ENCODE measurements around the gene ZBTB22. TPM values are rescaled to one million over a fixed set of nuclear protein-coding genes. Genes with fewer than 3 reads are reported as not detected.
A peak's percentile ranks its signal among the peaks of the same experiment; 100 is the strongest.
"Not testable (repeated sequence)": the region's sequence is repeated elsewhere in the genome, so short reads cannot be mapped to it uniquely, and the experiment has no call there.

The ZBTB22 gene
- total RNA-seq, 1 donor from 2014 or later = 28.4 TPM

DNA sequence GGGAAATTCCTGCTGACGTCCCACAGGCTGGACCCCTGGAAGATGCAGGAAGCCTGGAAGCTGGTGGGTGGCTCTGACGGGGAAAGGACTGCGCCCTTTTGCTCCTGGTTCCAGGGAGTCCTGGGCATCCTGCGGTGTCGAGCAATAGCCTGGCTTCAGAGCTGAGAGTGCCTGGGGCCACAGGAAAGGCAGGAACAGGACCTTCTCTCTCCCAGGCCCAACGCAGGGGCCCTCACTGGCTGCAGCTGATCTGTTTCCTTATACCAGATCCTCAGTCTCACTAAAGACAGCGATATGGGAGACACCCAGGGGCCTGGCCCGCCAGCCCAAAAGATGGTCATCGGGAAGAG, 39.2 kb downstream of the ZBTB22 start:
- DNase-seq = no peak

DNA sequence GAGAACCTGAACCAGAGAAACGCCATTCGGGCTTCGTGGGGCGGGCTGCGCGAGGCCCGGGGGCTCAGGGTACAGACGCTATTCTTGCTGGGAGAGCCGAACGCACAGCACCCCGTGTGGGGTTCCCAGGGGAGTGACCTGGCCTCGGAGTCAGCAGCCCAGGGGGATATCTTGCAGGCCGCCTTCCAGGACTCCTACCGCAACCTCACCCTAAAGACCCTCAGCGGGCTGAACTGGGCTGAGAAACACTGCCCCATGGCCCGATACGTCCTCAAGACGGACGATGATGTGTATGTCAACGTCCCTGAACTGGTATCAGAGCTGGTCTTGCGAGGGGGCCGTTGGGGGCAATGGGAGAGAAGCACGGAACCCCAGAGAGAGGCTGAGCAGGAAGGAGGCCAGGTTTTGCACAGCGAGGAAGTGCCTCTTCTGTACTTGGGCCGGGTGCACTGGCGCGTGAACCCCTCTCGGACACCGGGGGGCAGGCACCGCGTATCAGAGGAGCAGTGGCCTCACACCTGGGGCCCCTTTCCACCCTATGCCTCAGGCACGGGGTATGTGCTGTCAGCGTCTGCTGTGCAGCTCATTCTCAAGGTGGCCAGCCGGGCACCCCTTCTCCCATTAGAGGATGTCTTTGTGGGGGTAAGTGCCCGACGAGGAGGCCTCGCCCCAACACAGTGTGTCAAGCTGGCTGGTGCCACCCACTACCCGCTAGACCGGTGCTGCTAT, 39.7 kb downstream of the ZBTB22 start:
- no peak for DNase-seq

DNA sequence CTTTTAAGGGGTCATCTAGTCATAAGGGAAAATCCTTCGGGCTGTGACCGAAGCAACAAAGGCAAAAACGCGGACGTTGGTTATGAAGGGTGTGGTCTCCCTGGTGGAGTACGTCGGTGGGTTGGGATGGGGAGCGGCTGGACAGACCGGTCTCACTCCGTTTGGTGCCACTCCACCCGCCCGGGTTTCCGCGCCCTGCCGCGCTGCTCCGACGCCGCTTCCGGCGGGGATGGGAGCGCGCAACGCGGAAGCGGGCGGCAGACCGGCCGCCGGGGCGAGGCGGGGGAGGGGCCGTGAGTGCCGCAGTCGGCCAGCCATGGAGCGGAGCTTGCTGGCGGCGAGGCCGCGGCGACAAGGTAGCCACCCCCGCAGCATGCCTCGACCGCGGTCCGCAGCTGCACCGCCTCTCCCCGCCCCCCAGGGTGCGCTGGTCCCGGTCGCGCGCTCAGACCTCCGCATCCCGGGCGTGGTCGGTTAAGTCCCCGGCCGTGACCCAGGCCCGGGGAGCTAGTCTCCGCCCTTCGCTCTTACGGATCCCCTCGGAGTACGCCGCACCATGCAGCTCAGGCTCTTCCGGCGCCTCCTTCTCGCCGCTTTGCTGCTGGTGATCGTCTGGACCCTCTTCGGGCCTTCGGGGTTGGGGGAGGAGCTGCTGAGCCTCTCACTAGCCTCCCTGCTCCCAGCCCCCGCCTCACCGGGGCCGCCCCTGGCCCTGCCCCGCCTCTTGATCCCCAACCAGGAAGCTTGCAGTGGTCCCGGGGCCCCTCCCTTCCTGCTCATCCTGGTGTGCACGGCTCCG, 40.5 kb downstream of the ZBTB22 start, which contains the start of gene B3GALT4:
B3GALT4 (plus strand) TSS at position 260 of the 799 bp plus-strand sequence; CDS start at position 557, 297 bp downstream.
- peak; percentile 62 for DNase-seq

DNA sequence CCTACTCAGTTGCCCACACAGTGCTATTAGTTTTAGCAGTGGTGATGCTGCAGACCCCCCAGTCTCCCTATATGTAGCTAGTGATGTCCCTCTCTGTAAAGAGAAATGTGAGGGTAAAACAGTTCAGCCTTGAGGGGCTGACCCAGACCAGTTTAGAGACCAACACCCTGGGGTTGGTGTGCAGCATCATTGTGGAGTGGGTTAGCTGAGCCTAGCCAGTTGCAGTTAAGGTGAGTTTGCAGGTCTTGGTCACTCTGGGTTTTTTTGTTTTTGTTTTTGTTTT, 41.0 kb downstream of the ZBTB22 start:
- DNase-seq = no peak

DNA sequence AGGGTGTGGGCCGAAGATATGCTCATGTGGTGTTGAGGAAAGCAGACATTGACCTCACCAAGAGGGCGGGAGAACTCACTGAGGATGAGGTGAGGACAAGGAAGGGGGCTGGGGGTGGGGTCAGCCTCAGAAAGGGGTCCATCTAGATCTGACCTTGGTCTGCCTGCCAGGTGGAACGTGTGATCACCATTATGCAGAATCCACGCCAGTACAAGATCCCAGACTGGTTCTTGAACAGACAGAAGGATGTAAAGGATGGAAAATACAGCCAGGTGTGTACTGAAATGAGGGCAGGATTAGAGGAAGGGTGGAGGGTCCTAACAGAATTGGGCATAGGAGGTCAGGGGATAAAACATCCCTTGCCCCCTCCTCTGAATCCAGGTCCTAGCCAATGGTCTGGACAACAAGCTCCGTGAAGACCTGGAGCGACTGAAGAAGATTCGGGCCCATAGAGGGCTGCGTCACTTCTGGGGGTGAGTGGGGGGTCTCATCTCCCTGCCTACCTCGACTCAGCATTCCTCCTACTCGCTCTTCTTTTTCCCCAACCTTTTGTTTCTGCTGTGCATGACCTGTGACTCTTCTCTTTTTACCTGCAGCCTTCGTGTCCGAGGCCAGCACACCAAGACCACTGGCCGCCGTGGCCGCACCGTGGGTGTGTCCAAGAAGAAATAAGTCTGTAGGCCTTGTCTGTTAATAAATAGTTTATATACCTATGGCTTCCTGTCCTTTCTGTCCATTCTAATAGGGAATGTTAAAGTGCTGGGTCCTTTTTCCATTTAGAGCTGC, 41.6 kb downstream of the ZBTB22 start:
- not testable (repeated sequence) for DNase-seq

DNA sequence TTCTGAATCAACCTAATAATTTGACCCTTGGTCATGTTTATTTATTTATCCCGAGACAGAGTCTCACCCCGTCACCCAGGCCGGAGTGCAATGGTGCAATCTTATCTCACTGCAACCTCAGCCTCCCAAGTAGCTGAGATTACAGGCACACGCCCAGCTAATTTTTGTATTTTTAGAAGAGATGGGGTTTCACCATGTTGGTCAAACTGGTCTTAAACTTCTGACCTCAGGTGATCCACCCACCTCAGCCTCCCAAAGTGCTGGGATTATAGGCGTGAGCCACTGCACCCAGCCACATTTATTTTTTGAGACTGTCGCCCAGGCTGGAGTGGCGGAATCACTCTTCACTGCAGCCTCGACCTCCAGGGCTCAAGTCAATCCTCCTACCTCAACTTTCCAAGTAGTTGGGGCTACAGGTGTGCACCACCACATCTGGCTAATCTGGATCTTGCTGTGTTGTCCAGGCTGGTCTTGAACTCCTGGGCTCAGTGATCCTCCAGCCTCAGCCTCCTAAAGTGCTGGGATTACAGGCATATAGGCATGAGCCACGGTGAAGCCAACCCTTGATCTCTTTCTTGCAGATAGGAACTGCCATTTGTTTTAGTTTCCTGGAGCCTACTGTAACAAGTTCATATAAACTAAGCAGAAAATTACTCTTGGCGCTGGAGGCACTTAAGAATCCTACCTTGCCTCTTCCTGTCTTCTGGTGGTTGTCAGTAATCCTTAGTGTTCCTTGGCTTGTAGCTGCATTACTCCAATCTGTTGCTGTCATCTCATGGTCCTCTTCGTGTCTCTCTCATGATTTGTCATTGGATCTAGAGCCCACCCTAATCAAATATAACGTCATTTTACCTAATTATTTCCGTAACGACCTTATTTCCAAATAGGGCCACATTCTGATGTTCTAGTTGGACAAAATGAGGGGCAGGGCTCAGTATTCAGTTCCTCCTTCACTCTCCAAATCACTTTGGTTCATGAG, 43.3 kb downstream of the ZBTB22 start:
- DNase-seq = no peak

DNA sequence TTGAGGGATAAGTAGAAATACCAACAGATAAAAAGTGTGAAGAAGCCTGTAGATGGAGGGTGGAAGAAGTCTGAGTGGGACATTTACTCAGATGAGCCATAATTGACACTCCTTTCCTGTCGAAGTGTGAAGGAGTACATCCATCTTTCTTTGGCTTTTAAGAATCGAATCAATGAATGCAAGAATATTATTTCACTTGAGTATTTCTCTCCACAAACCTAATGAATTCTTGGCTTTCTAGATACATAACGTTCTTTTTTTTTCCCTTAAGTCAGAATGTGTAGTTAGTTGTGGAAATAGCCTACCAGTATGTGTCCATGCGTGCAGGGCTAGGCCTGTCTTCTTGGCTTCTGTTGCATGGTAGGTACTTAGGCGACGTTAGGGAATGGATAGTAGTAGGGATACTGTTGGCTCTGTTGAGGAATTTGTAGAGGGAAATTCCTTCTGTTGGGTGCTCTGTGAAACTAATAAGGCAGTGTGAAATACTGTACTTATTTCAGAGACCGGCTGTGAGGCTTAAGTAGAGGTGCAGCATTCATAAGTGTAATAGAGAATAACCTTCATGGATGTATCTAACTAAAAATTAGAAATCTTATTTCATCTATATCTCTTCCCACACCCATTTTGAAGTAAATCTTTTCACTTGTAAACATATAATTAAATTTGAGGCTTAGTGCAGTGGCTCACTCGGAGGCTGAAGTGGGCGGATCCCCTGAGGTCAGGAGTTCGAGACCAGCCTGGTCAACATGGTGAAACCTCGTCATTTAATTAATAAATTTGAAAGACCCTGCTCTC, 44.2 kb downstream of the ZBTB22 start:
- DNase-seq = no peak

DNA sequence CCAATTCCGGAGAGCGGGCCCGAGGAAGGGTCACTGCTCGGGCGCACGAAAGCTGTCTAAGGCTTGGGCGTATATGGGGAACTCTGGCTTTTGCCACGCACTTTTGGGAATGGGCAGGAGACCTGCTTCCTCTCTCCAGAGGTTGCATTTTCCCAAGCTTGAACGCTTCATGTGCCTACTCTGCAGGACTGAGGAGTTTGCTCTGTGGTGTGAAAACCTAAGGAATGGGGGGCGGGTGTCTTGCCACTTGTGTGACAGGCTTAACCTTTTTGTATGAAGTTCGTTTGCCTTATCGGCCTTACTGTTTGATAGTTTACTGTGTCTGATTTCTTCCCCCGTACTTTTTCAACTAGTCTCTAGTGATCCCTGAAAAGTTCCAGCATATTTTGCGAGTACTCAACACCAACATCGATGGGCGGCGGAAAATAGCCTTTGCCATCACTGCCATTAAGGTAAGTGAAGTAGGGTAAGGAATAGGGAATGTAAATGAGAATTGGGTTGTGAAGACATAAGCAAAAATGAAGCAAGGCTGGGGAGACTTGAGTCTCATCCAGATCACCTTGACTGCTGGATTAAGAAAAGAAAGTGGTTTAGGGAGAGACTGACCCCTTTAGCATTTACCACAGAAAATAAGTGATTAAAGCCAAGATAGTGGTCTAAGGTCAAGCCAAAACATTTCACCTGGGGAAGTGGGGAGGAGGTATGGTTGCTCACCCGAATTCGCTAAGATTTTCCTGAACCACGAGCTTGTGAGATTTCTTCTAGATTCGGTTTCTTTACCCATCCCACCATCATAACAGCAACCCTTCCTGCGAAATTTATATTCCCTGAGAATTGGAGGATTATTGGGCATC, 45.0 kb downstream of the ZBTB22 start:
- DNase-seq = no peak

DNA sequence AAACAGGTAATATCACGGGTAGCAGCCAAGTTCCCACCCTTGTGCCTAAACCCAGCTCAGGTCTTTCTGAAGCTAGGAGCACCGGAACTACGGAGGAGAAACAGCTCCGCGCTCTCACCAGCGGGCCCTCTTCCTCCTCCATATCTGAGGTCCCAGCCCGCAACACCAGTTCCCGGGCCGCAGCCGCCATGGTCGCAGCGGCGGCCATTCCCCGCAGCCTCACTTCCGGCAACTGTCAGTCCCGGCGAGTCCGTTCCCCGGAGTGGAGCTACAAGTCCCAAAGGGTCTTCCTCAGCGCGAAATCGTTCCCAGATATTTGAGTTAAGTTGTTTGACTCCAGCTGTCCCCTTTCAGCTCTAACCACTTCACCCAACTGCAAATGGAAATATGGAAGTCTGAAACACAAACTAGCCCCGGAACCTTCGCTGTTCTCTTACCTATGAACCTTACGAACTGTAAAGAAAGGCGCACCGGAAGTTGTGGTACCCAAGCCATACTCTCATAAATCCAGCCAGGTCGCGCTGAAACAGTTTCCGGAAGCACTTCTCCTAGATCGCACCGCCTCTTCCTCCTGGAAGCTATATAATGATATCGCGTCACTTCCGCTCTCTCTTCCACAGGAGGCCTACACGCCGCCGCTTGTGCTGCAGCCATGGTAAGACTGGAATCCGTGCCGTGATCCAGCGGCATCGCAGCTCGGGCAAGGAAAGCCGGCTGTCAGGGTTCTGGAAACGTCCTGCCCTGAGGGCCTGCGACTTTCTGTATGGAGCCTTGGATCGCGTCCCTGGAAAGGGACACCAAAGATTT, 45.9 kb downstream of the ZBTB22 start, which contains the start of the genes RPS18 and VPS52:
RPS18 (plus strand) TSS at position 608 of the 807 bp plus-strand sequence; CDS start at position 653, 45 bp downstream.
VPS52 (minus strand) TSS at position 409 of the 807 bp plus-strand sequence; CDS start at position 208, 201 bp downstream.
- peak; percentile 87 for DNase-seq

DNA sequence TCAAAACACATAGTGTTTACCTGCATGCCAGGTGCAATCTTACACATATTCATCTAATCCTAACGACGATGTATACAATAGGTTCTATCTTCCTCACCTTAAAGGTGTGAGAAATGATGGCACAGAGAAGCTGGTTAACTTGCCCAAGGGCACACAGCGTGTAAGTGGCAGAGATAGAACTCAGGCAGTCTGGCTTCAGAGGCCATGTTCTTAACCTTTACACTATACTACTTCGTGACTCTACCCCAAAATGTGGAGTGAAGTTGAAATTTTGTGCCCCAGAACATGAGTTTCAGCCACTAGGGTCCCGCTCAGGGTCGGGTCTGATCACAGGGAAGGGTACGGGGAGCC, 46.5 kb downstream of the ZBTB22 start:
- no peak for DNase-seq

Other genes with a start within 250 kb of the ZBTB22 start
- 1.4 TPM for gene HLA-DPA1, start 244.1 kb downstream of the ZBTB22 start, total RNA-seq
- 1.4 TPM for gene HLA-DPB1, start 241.8 kb downstream of the ZBTB22 start, total RNA-seq
- 0.94 TPM for gene COL11A2, start 125.3 kb downstream of the ZBTB22 start, total RNA-seq
- gene RXRB, start 117.1 kb downstream of the ZBTB22 start, total RNA-seq = 22.6 TPM
- gene SLC39A7, start 116.9 kb downstream of the ZBTB22 start, total RNA-seq = 34.8 TPM
- 4.5 TPM for gene HSD17B8, start 113.1 kb downstream of the ZBTB22 start, total RNA-seq
- gene RING1, start 109.2 kb downstream of the ZBTB22 start, total RNA-seq = 20.6 TPM
- gene VPS52, start 45.9 kb downstream of the ZBTB22 start, total RNA-seq = 35.1 TPM
- gene RPS18, start 45.7 kb downstream of the ZBTB22 start, total RNA-seq = 3,778 TPM
- gene B3GALT4, start 40.6 kb downstream of the ZBTB22 start, total RNA-seq = 12.5 TPM
- gene WDR46, start 28.5 kb downstream of the ZBTB22 start, total RNA-seq = 42.6 TPM
- 27.0 TPM for gene PFDN6, start 28.1 kb downstream of the ZBTB22 start, total RNA-seq
- 13.7 TPM for gene RGL2, start 18.8 kb downstream of the ZBTB22 start, total RNA-seq
- gene TAPBP, start 3.7 kb downstream of the ZBTB22 start, total RNA-seq = 10.5 TPM
- gene DAXX, start 5.2 kb upstream of the ZBTB22 start, total RNA-seq = 30.1 TPM
- 3.6 TPM for gene KIFC1, start 74.1 kb upstream of the ZBTB22 start, total RNA-seq
- 17.9 TPM for gene PHF1, start 93.3 kb upstream of the ZBTB22 start, total RNA-seq
- 59.1 TPM for gene CUTA, start 100.4 kb upstream of the ZBTB22 start, total RNA-seq
- 21.5 TPM for gene SYNGAP1, start 102.3 kb upstream of the ZBTB22 start, total RNA-seq
- 9.2 TPM for gene ZBTB9, start 136.8 kb upstream of the ZBTB22 start, total RNA-seq